OCI-M2 (cell line): ENCODE measurements around the gene PTCD1.
A peak's percentile ranks its signal among the peaks of the same experiment; 100 is the strongest.

ENCODE experiments used
- DNase-seq: peaks from one replicate; lab custom pipeline; 2025; ENCODE audit not compliant: unreplicated experiment; lab: John Stamatoyannopoulos, UW

The PTCD1 gene

GRCh38 chr7:99438573-99439480, at the start of gene PTCD1, which contains the start of gene CPSF4:
Gene PTCD1 (minus strand): TSS chr7:99438798. CDS start chr7:99435242, 3,556 bp downstream.
Gene CPSF4 (plus strand): TSS chr7:99438943. CDS start chr7:99439083, 140 bp downstream.
- DNase-seq, result peak; percentile 23

- no peak for DNase-seq
These were observed 46.5 kb upstream of the PTCD1 start for GRCh38 chr7:99485094-99485493.

GRCh38 chr7:99478464-99479440, 40.2 kb upstream of the PTCD1 start:
- no peak for DNase-seq

- DNase-seq, result no peak
These were observed 37.5 kb upstream of the PTCD1 start for GRCh38 chr7:99476107-99476506.

GRCh38 chr7:99473315-99473596, 34.7 kb upstream of the PTCD1 start:
- no peak for DNase-seq

GRCh38 chr7:99472561-99473314, 34.1 kb upstream of the PTCD1 start, which contains the start of gene ZNF789:
Gene ZNF789 (plus strand): TSS chr7:99472890. CDS start chr7:99476457, 3,567 bp downstream.
- peak; percentile 83 for DNase-seq

GRCh38 chr7:99469381-99470065, 30.9 kb upstream of the PTCD1 start:
- no peak for DNase-seq

- DNase-seq, result no peak
These were observed 29.8 kb upstream of the PTCD1 start for GRCh38 chr7:99468336-99468918.

GRCh38 chr7:99465421-99465768, 26.8 kb upstream of the PTCD1 start:
- no peak for DNase-seq

GRCh38 chr7:99461221-99461620, 22.6 kb upstream of the PTCD1 start:
- no peak for DNase-seq

GRCh38 chr7:99460651-99461050, 22.1 kb upstream of the PTCD1 start:
- no peak for DNase-seq

GRCh38 chr7:99459087-99459486, 20.5 kb upstream of the PTCD1 start:
- no peak for DNase-seq

GRCh38 chr7:99457650-99458493, 19.3 kb upstream of the PTCD1 start:
- no peak for DNase-seq

- no peak for DNase-seq
These were observed 18.6 kb upstream of the PTCD1 start for GRCh38 chr7:99457050-99457649.

GRCh38 chr7:99456288-99456687, 17.7 kb upstream of the PTCD1 start:
- DNase-seq, result no peak

GRCh38 chr7:99455874-99456273, 17.3 kb upstream of the PTCD1 start:
- DNase-seq, result no peak

- no peak for DNase-seq
These were observed 14.5 kb upstream of the PTCD1 start for GRCh38 chr7:99453105-99453504.

- DNase-seq, result no peak
These were observed 13.9 kb upstream of the PTCD1 start for GRCh38 chr7:99452541-99452940.

GRCh38 chr7:99451936-99452335, 13.3 kb upstream of the PTCD1 start:
- DNase-seq, result no peak
